ENCODE results near the gene TSSK6. TPM values are rescaled to one million over a fixed set of nuclear protein-coding genes. Genes with fewer than 3 reads are reported as not detected.
A peak's percentile ranks its signal among the peaks of the same experiment; 100 is the strongest.

TSSK6 gene
- total RNA-seq, 4 donors from 2014 or later, result 0.40 to 3.3 (median 0.92) TPM

DNA sequence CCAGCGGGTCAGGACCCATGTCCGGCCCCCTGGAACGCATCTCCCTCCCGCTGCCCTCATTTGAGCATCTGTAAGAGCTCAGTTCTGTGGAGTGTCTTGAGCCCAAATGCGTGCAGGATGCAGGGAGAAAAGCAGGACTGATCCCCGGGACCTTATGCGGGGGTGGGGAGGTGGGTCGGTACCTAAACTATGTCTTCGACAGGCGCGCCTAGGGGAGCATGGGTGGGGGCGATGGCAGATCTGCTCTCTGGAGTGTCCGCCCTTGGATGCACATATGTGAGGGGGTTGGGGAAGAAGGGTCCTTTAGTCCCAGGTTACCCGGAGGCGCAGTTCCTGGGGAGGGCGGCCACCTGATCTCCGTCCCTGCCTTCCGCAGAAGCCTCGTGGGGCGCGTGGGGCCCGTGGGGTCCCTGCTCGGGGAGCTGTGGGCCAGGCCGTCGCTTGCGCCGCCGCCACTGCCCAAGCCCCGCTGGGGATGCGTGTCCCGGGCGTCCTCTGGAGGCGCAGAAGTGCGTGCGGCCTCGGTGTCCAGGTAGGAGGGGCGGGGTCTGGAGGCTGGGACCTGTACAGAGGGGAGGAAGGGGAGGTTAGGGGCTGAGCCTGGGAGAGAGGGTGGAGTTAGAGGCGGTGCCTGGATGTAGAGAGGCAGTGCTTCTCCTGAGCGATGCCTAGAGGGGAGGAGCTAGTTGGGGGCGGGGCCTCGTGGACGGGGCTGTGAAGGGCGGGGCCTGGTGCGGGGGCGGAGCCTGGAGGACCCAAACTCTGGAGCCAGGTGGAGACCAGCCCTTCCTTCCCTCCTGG lies 25.6 kb upstream of the TSSK6 start:
- Histone ChIP-seq H3K4me3 (peak overlapping the region in 1 of 2 donors; percentile 22), H3K9me3 (peaks cover 0 to 6% (median 0%) of the 10 kb centered on the region in 3 donors), H3K27me3 (peaks cover 87% of the 10 kb centered on the region), H3K27ac (no peak overlapping the region), H3K4me1 (peaks cover 0 to 46% (median 22%) of the 10 kb centered on the region in 3 donors), H3K36me3 (peaks cover 0 to 2% of the 10 kb centered on the region in 2 donors)
- WGBS, 2 donors (ENCODE audit: low coverage in 1 of 2), result 0% methylated on average over 4 to 7 of the region's 45 CpGs
- ATAC-seq, result no peak
- no peak for TF ChIP-seq POLR2AphosphoS5 (IDR thresholded peaks at IDR 0.05)
- TF ChIP-seq, protein P1, sequence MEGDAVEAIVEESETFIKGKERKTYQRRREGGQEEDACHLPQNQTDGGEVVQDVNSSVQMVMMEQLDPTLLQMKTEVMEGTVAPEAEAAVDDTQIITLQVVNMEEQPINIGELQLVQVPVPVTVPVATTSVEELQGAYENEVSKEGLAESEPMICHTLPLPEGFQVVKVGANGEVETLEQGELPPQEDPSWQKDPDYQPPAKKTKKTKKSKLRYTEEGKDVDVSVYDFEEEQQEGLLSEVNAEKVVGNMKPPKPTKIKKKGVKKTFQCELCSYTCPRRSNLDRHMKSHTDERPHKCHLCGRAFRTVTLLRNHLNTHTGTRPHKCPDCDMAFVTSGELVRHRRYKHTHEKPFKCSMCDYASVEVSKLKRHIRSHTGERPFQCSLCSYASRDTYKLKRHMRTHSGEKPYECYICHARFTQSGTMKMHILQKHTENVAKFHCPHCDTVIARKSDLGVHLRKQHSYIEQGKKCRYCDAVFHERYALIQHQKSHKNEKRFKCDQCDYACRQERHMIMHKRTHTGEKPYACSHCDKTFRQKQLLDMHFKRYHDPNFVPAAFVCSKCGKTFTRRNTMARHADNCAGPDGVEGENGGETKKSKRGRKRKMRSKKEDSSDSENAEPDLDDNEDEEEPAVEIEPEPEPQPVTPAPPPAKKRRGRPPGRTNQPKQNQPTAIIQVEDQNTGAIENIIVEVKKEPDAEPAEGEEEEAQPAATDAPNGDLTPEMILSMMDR (IDR thresholded peaks at IDR 0.05), result no peak
- no peak for TF ChIP-seq POLR2A (IDR thresholded peaks at IDR 0.05)
- no peak for TF ChIP-seq EP300 (IDR thresholded peaks at IDR 0.05)

DNA sequence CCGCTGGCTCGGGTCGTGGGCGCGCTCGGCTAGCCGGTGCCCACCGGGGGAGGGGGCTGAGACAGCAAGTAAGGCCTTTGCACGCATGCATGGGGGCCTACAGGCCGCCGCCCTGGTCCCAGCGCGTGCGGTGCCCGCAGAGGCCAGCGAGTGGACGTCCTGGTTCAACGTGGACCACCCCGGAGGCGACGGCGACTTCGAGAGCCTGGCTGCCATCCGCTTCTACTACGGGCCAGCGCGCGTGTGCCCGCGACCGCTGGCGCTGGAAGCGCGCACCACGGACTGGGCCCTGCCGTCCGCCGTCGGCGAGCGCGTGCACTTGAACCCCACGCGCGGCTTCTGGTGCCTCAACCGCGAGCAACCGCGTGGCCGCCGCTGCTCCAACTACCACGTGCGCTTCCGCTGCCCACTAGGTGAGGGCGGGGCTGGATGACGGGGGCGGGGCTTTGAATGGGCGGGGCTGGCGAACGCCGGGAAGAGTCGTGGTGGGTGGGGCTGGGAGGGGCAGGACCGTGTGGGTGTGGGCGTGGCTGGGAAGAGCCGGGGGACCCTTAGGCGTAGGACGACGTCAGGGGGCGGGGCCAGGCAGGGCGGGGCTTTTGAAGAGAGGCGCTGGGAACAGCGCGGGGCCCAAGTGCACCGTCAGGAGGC lies 24.8 kb upstream of the TSSK6 start:
- WGBS, 2 donors (ENCODE audit: low coverage in 1 of 2), result 7% methylated on average over 3 of the region's 74 CpGs; no CpG with 5 or more reads in 1 of the 2 donors
- Histone ChIP-seq H3K27ac (no peak overlapping the region), H3K9me3 (peaks cover 0 to 6% (median 0%) of the 10 kb centered on the region in 3 donors), H3K4me3 (peak overlapping the region in 1 of 2 donors; percentile 22), H3K36me3 (peaks cover 0 to 9% of the 10 kb centered on the region in 2 donors), H3K4me1 (peaks cover 0 to 46% (median 22%) of the 10 kb centered on the region in 3 donors), H3K27me3 (peaks cover 79% of the 10 kb centered on the region)
- TF ChIP-seq POLR2A (IDR thresholded peaks at IDR 0.05), result no peak
- TF ChIP-seq, protein P1 (IDR thresholded peaks at IDR 0.05), result no peak
- TF ChIP-seq POLR2AphosphoS5 (IDR thresholded peaks at IDR 0.05), result no peak
- TF ChIP-seq EP300 (IDR thresholded peaks at IDR 0.05), result no peak
- peak; percentile 28 for ATAC-seq

DNA sequence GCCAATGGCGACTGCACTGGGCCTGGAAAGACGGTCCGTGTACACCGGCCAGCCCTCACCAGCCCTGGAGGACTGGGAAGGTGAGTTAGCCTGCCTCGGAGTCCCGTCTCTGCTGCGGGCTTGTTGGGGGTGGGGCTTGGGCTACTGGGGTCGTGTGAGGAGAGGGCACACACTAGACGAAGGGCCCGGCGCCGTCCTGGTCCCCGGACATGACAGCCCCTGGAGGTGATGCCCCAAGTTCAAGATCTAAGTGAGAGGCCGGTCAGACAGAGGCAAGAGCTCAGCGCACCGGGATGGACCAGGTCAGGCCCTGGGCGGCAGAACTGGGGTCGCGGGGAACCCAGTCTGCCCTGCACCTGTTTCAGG lies 24.3 kb upstream of the TSSK6 start:
- H3K27me3 ChIP-seq, result peaks cover 74% of the 10 kb centered on the region
- H3K36me3 ChIP-seq, result peaks cover 0 to 12% of the 10 kb centered on the region in 2 donors
- H3K4me3 ChIP-seq, result no peak overlapping the region
- TF ChIP-seq POLR2AphosphoS5 (IDR thresholded peaks at IDR 0.05) (no peak), EP300 (IDR thresholded peaks at IDR 0.05) (no peak), POLR2A (IDR thresholded peaks at IDR 0.05) (no peak)
- TF ChIP-seq, protein P1 (IDR thresholded peaks at IDR 0.05), result no peak
- H3K27ac ChIP-seq, result no peak overlapping the region
- WGBS, 2 donors (ENCODE audit: low coverage in 1 of 2), result no CpG with 5 or more reads among the region's 19 CpGs
- H3K4me1 ChIP-seq, result peaks cover 0 to 46% (median 22%) of the 10 kb centered on the region in 3 donors
- no peak for ATAC-seq
- peaks cover 0 to 6% (median 0%) of the 10 kb centered on the region in 3 donors for H3K9me3 ChIP-seq

DNA sequence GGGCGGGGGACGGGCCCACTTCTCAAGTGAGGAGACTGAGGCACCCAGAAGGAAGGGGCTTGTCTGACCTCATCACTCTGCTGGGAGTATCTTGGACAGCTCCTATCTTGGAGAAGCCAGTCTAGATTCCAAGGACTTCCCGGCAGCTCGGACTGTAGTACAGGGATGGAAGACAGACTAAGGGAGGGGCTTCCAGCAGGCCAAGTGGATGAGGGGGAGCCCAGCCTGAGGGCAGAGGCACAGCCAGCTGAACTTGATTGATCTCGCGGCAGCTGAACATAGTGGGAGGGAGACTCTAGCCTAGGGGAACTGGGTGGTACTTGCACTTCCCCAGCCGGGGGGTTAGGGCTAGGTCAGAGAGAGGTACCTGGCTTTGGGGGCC lies 23.4 kb upstream of the TSSK6 start:
- 36% methylated on average over 3 of the region's 7 CpGs; no CpG with 5 or more reads in 1 of the 2 donors for whole genome bisulfite sequencing, 2 donors (ENCODE audit: low coverage in 1 of 2)
- H3K4me1 ChIP-seq, result peaks cover 0 to 46% (median 22%) of the 10 kb centered on the region in 3 donors
- H3K36me3 ChIP-seq, result peaks cover 0 to 12% of the 10 kb centered on the region in 2 donors
- peaks cover 0 to 6% (median 0%) of the 10 kb centered on the region in 3 donors for H3K9me3 ChIP-seq
- H3K27me3 ChIP-seq, result peaks cover 65% of the 10 kb centered on the region
- ATAC-seq, result no peak
- H3K27ac ChIP-seq, result no peak overlapping the region
- peak overlapping the region in 1 of 2 donors; percentile 41 for H3K4me3 ChIP-seq
- TF ChIP-seq EP300 (IDR thresholded peaks at IDR 0.05) (no peak), POLR2AphosphoS5 (IDR thresholded peaks at IDR 0.05) (no peak), POLR2A (IDR thresholded peaks at IDR 0.05) (no peak)
- TF ChIP-seq, protein P1 (IDR thresholded peaks at IDR 0.05), result no peak

Measured in gastroesophageal sphincter (tissue), 4 donors.